Esophagus muscularis mucosa (tissue), 4 donors: ENCODE measurements around the gene RHO. TPM values are rescaled to one million over a fixed set of nuclear protein-coding genes. Genes with fewer than 3 reads are reported as not detected.

Experiments used
- DNase-seq: peaks from one replicate; pipeline ENCODE4 v3.0.0-alpha.2; 2017; ENCODE audit errors: extremely low spot score
- H3K27ac ChIP-seq, 4 donors: fragments of 200-600 bp; sonication (generic); replicated peaks in 1 of 4; 1 replicate in 3 of 4; 2 replicates in 1 of 4; pipeline ENCODE4 v1.5.1; 2016 to 2019; ENCODE audit warnings: mild to moderate bottlenecking in 1 of 4
- H3K27me3 ChIP-seq, 4 donors: fragments of 200-600 bp; sonication (generic); one replicate each; pipeline versions ENCODE4 v1.5.1 to v1.6.0; 2016 to 2019
- H3K36me3 ChIP-seq, 4 donors: fragments of 200-600 bp; sonication (generic); one replicate each; pipeline ENCODE4 v1.5.1; 2016 to 2019
- H3K4me1 ChIP-seq, 4 donors: fragments of 200-600 bp; sonication (generic); one replicate each; pipeline ENCODE4 v1.5.1; 2016 to 2019
- H3K4me3 ChIP-seq, 4 donors: fragments of 200-600 bp; sonication (generic); 1 replicate in 2 of 4; 2 replicates in 2 of 4; pipeline ENCODE4 v1.5.1; 2016 to 2019; ENCODE audit warnings: mild to moderate bottlenecking in 4 of 4, moderate library complexity in 1 of 4
- H3K9me3 ChIP-seq, 4 donors: fragments of 200-600 bp; sonication (generic); 1 replicate in 3 of 4; 2 replicates in 1 of 4; pipeline ENCODE4 v1.5.1; 2016 to 2019
- CTCF ChIP-seq, 3 experiments: fragments of 200-600 bp in 2 of 3; fragments of 450-650 bp in 1 of 3; sonication (generic) in 2 of 3; IDR thresholded peaks; one replicate each; pipeline ENCODE4 v1.5.1; 2017 to 2019; ENCODE audit warnings: antibody characterized with exemption in 3 of 3, mild to moderate bottlenecking in 2 of 3, moderate library complexity in 1 of 3
- EP300 ChIP-seq: sonication (generic); formaldehyde crosslinking; IDR thresholded peaks from one replicate; pipeline ENCODE4 v1.6.1; 2017; ENCODE audit warnings: antibody characterized with exemption
- POLR2A ChIP-seq: fragments of 450-650 bp; IDR thresholded peaks from one replicate; pipeline ENCODE4 v1.6.1; 2017; ENCODE audit warnings: antibody characterized with exemption, moderate library complexity, mild to moderate bottlenecking, low read depth
- POLR2AphosphoS5 ChIP-seq, 2 donors: sonication (generic); formaldehyde crosslinking; IDR thresholded peaks; one replicate each; pipeline ENCODE4 v1.6.1; 2017; ENCODE audit warnings: antibody characterized with exemption in 2 of 2
- WGBS: methylation state at CpG from one replicate; pipeline ENCODE4 v1.1.5; 2018; 5-methylcytosine and 5-hydroxymethylcytosine counted together
- intact Hi-C: fragments of 100-400 bp; cut with DNase I; formaldehyde crosslinking; loops from one replicate; pipeline ENCODE4 v1.15.1; 2023
- total RNA-seq, 4 donors: library from RNA; depleted of rRNA; stranded (reverse); fragments of >200 nt; gene quantifications; one replicate each; pipeline versions ENCODE4 v1.1.0 to v1.2.1, GENCODE V29; 2016

RHO gene
- total RNA-seq, 4 donors from 2014 or later = not detected

- TF ChIP-seq POLR2A (no peak), POLR2AphosphoS5 (IDR thresholded peaks at IDR 0.05) (no peak), EP300 (no peak), CTCF (IDR thresholded peaks at IDR 0.05) (no peak)
- H3K27me3 ChIP-seq = no peaks in the 10 kb centered on the region
- DNase-seq = no peak
- 86% methylated on average over 12 of the region's 12 CpGs for WGBS
- no peaks in the 10 kb centered on the region for H3K36me3 ChIP-seq
- H3K27ac ChIP-seq = no peak overlapping the region
- H3K9me3 ChIP-seq = no peaks in the 10 kb centered on the region
- intact Hi-C loops = no loop called here
- H3K4me1 ChIP-seq = peaks cover 0 to 2% (median 0%) of the 10 kb centered on the region in 4 donors
- no peak overlapping the region for H3K4me3 ChIP-seq
Measured at GRCh38 chr3:129529436-129530210, 1.2 kb downstream of the RHO start.

GRCh38 chr3:129530251-129530791 is 1.9 kb downstream of the RHO start:
- WGBS = 54% methylated on average over 6 of the region's 6 CpGs
- no peak overlapping the region for H3K27ac ChIP-seq
- DNase-seq = no peak
- H3K9me3 ChIP-seq = no peaks in the 10 kb centered on the region
- H3K27me3 ChIP-seq = no peaks in the 10 kb centered on the region
- no peak overlapping the region for H3K4me3 ChIP-seq
- intact Hi-C loops = no loop called here
- H3K4me1 ChIP-seq = peaks cover 0 to 2% (median 0%) of the 10 kb centered on the region in 4 donors
- H3K36me3 ChIP-seq = no peaks in the 10 kb centered on the region
- TF ChIP-seq EP300 (no peak), POLR2A (no peak), CTCF (IDR thresholded peaks at IDR 0.05) (no peak), POLR2AphosphoS5 (IDR thresholded peaks at IDR 0.05) (no peak)

DNA sequence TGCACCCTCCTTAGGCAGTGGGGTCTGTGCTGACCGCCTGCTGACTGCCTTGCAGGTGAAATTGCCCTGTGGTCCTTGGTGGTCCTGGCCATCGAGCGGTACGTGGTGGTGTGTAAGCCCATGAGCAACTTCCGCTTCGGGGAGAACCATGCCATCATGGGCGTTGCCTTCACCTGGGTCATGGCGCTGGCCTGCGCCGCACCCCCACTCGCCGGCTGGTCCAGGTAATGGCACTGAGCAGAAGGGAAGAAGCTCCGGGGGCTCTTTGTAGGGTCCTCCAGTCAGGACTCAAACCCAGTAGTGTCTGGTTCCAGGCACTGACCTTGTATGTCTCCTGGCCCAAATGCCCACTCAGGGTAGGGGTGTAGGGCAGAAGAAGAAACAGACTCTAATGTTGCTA is 2.4 kb downstream of the RHO start:
- Histone ChIP-seq H3K9me3 (no peaks in the 10 kb centered on the region), H3K36me3 (no peaks in the 10 kb centered on the region), H3K27ac (no peak overlapping the region), H3K27me3 (no peaks in the 10 kb centered on the region), H3K4me3 (no peak overlapping the region), H3K4me1 (peaks cover 0 to 2% (median 0%) of the 10 kb centered on the region in 4 donors)
- intact Hi-C loops = no loop called here
- no peak for DNase-seq
- TF ChIP-seq POLR2AphosphoS5 (IDR thresholded peaks at IDR 0.05) (no peak), EP300 (no peak), CTCF (IDR thresholded peaks at IDR 0.05) (no peak)
- WGBS = 98% methylated on average over 11 of the region's 13 CpGs

DNA sequence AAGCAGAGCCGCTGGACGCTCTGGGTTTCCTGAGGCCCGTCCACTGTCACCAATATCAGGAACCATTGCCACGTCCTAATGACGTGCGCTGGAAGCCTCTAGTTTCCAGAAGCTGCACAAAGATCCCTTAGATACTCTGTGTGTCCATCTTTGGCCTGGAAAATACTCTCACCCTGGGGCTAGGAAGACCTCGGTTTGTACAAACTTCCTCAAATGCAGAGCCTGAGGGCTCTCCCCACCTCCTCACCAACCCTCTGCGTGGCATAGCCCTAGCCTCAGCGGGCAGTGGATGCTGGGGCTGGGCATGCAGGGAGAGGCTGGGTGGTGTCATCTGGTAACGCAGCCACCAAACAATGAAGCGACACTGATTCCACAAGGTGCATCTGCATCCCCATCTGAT is 3.3 kb downstream of the RHO start:
- intact Hi-C loops = no loop called here
- 93% methylated on average over 9 of the region's 11 CpGs for WGBS
- TF ChIP-seq EP300 (no peak), POLR2AphosphoS5 (IDR thresholded peaks at IDR 0.05) (no peak), CTCF (IDR thresholded peaks at IDR 0.05) (no peak), POLR2A (no peak)

More for the DNA sequence above, 3.3 kb downstream of the RHO start:
- Histone ChIP-seq H3K4me3 (no peak overlapping the region), H3K27ac (no peak overlapping the region), H3K9me3 (no peaks in the 10 kb centered on the region), H3K36me3 (no peaks in the 10 kb centered on the region), H3K27me3 (no peaks in the 10 kb centered on the region), H3K4me1 (peaks cover 0 to 2% (median 0%) of the 10 kb centered on the region in 4 donors)
- no peak for DNase-seq
